Measurements from ENCODE around the gene FAM13C. TPM values are rescaled to one million over a fixed set of nuclear protein-coding genes. Genes with fewer than 3 reads are reported as not detected.

The FAM13C gene
- total RNA-seq, 1 donor from 2014 or later = not detected

- Mint-ChIP-seq H3K4me3 (no peak overlapping the region), H3K27ac (no peak overlapping the region), H3K4me1 (ENCODE audit: low read depth) (no peaks in the 10 kb centered on the region), H3K27me3 (ENCODE audit: insufficient read depth) (no peaks in the 10 kb centered on the region), H3K36me3 (ENCODE audit: low read depth) (no peaks in the 10 kb centered on the region), H3K9me3 (no peaks in the 10 kb centered on the region)
- intact Hi-C loops (cut with micrococcal nuclease) = no loop called here
- DNase-seq (ENCODE audit: low spot score) = no peak
Measured at GRCh38 chr10:59382831-59383295, 20.5 kb upstream of the FAM13C start.

- H3K9me3 Mint-ChIP-seq = no peaks in the 10 kb centered on the region
- intact Hi-C loops (cut with micrococcal nuclease) = no loop called here
Measured at GRCh38 chr10:59381687-59382086, 19.3 kb upstream of the FAM13C start.

GRCh38 chr10:59376846-59377245 is 14.5 kb upstream of the FAM13C start:
- intact Hi-C loops (cut with micrococcal nuclease) = no loop called here
- H3K27me3 Mint-ChIP-seq (ENCODE audit: insufficient read depth) = no peaks in the 10 kb centered on the region
- no peak overlapping the region for H3K4me3 Mint-ChIP-seq
- no peaks in the 10 kb centered on the region for H3K36me3 Mint-ChIP-seq (ENCODE audit: low read depth)
- DNase-seq (ENCODE audit: low spot score) = no peak
- H3K9me3 Mint-ChIP-seq = no peaks in the 10 kb centered on the region
- H3K4me1 Mint-ChIP-seq (ENCODE audit: low read depth) = no peaks in the 10 kb centered on the region
- H3K27ac Mint-ChIP-seq = no peak overlapping the region

More at GRCh38 chr10:59381687-59382086, 19.3 kb upstream of the FAM13C start:
- Mint-ChIP-seq H3K4me1 (ENCODE audit: low read depth) (no peaks in the 10 kb centered on the region), H3K27me3 (ENCODE audit: insufficient read depth) (no peaks in the 10 kb centered on the region), H3K36me3 (ENCODE audit: low read depth) (no peaks in the 10 kb centered on the region), H3K4me3 (no peak overlapping the region), H3K27ac (no peak overlapping the region)
- no peak for DNase-seq (ENCODE audit: low spot score)

GRCh38 chr10:59375990-59376389 is 13.6 kb upstream of the FAM13C start:
- no peak for DNase-seq (ENCODE audit: low spot score)
- Mint-ChIP-seq H3K9me3 (no peaks in the 10 kb centered on the region), H3K36me3 (ENCODE audit: low read depth) (no peaks in the 10 kb centered on the region), H3K27ac (no peak overlapping the region), H3K27me3 (ENCODE audit: insufficient read depth) (no peaks in the 10 kb centered on the region), H3K4me3 (no peak overlapping the region), H3K4me1 (ENCODE audit: low read depth) (no peaks in the 10 kb centered on the region)
- intact Hi-C loops (cut with micrococcal nuclease) = no loop called here

GRCh38 chr10:59374916-59375315 is 12.6 kb upstream of the FAM13C start:
- Mint-ChIP-seq H3K4me1 (ENCODE audit: low read depth) (no peaks in the 10 kb centered on the region), H3K36me3 (ENCODE audit: low read depth) (no peaks in the 10 kb centered on the region), H3K9me3 (no peaks in the 10 kb centered on the region), H3K27me3 (ENCODE audit: insufficient read depth) (no peaks in the 10 kb centered on the region), H3K27ac (no peak overlapping the region), H3K4me3 (no peak overlapping the region)
- no peak for DNase-seq (ENCODE audit: low spot score)
- intact Hi-C loops (cut with micrococcal nuclease) = no loop called here

- Mint-ChIP-seq H3K4me3 (no peak overlapping the region), H3K27me3 (ENCODE audit: insufficient read depth) (no peaks in the 10 kb centered on the region), H3K4me1 (ENCODE audit: low read depth) (no peaks in the 10 kb centered on the region), H3K36me3 (ENCODE audit: low read depth) (no peaks in the 10 kb centered on the region), H3K9me3 (no peaks in the 10 kb centered on the region), H3K27ac (no peak overlapping the region)
- intact Hi-C loops (cut with micrococcal nuclease) = no loop called here
- no peak for DNase-seq (ENCODE audit: low spot score)
Measured at GRCh38 chr10:59373071-59373470, 10.7 kb upstream of the FAM13C start.

- H3K27ac Mint-ChIP-seq = no peak overlapping the region
- no peaks in the 10 kb centered on the region for H3K36me3 Mint-ChIP-seq (ENCODE audit: low read depth)
- no peaks in the 10 kb centered on the region for H3K4me1 Mint-ChIP-seq (ENCODE audit: low read depth)
- H3K27me3 Mint-ChIP-seq (ENCODE audit: insufficient read depth) = no peaks in the 10 kb centered on the region
- intact Hi-C loops (cut with micrococcal nuclease) = no loop called here
- no peaks in the 10 kb centered on the region for H3K9me3 Mint-ChIP-seq
- no peak for DNase-seq (ENCODE audit: low spot score)
- no peak overlapping the region for H3K4me3 Mint-ChIP-seq
Measured at GRCh38 chr10:59372543-59372942, 10.2 kb upstream of the FAM13C start.

- no peaks in the 10 kb centered on the region for H3K9me3 Mint-ChIP-seq
Measured at GRCh38 chr10:59366290-59366689, 3.9 kb upstream of the FAM13C start.

GRCh38 chr10:59363446-59363958 is 1.2 kb upstream of the FAM13C start:
- H3K4me3 Mint-ChIP-seq = no peak overlapping the region
- H3K36me3 Mint-ChIP-seq (ENCODE audit: low read depth) = no peaks in the 10 kb centered on the region
- H3K9me3 Mint-ChIP-seq = no peaks in the 10 kb centered on the region
- H3K4me1 Mint-ChIP-seq (ENCODE audit: low read depth) = no peaks in the 10 kb centered on the region
- no peak for DNase-seq (ENCODE audit: low spot score)
- H3K27ac Mint-ChIP-seq = no peak overlapping the region
- H3K27me3 Mint-ChIP-seq (ENCODE audit: insufficient read depth) = peaks cover 26% of the 10 kb centered on the region
- intact Hi-C loops (cut with micrococcal nuclease) = no loop called here

More at GRCh38 chr10:59366290-59366689, 3.9 kb upstream of the FAM13C start:
- no peak for DNase-seq (ENCODE audit: low spot score)
- H3K4me3 Mint-ChIP-seq = no peak overlapping the region
- H3K4me1 Mint-ChIP-seq (ENCODE audit: low read depth) = no peaks in the 10 kb centered on the region
- H3K27ac Mint-ChIP-seq = no peak overlapping the region
- H3K27me3 Mint-ChIP-seq (ENCODE audit: insufficient read depth) = peaks cover 23% of the 10 kb centered on the region
- intact Hi-C loops (cut with micrococcal nuclease) = no loop called here
- no peaks in the 10 kb centered on the region for H3K36me3 Mint-ChIP-seq (ENCODE audit: low read depth)

- Mint-ChIP-seq H3K9me3 (no peaks in the 10 kb centered on the region), H3K36me3 (ENCODE audit: low read depth) (no peaks in the 10 kb centered on the region), H3K4me3 (no peak overlapping the region), H3K27ac (no peak overlapping the region), H3K27me3 (ENCODE audit: insufficient read depth) (peaks cover 26% of the 10 kb centered on the region), H3K4me1 (ENCODE audit: low read depth) (no peaks in the 10 kb centered on the region)
- DNase-seq (ENCODE audit: low spot score) = no peak
- intact Hi-C loops (cut with micrococcal nuclease) = no loop called here
Measured at GRCh38 chr10:59362959-59363381, 621 bp upstream of the FAM13C start.

- DNase-seq (ENCODE audit: low spot score) = no peak
- H3K4me1 Mint-ChIP-seq (ENCODE audit: low read depth) = no peaks in the 10 kb centered on the region
- no peaks in the 10 kb centered on the region for H3K9me3 Mint-ChIP-seq
- H3K4me3 Mint-ChIP-seq = no peak overlapping the region
- no peak overlapping the region for H3K27ac Mint-ChIP-seq
- H3K36me3 Mint-ChIP-seq (ENCODE audit: low read depth) = no peaks in the 10 kb centered on the region
- intact Hi-C loops (cut with micrococcal nuclease) = no loop called here
- peaks cover 26% of the 10 kb centered on the region for H3K27me3 Mint-ChIP-seq (ENCODE audit: insufficient read depth)
Measured at GRCh38 chr10:59361663-59362143, 646 bp downstream of the FAM13C start.

GRCh38 chr10:59360605-59361405 is 1.5 kb downstream of the FAM13C start:
- H3K4me1 Mint-ChIP-seq (ENCODE audit: low read depth) = no peaks in the 10 kb centered on the region
- intact Hi-C loops (cut with micrococcal nuclease) = no loop called here
- H3K27me3 Mint-ChIP-seq (ENCODE audit: insufficient read depth) = peaks cover 26% of the 10 kb centered on the region
- H3K9me3 Mint-ChIP-seq = no peaks in the 10 kb centered on the region
- DNase-seq (ENCODE audit: low spot score) = no peak
- no peak overlapping the region for H3K4me3 Mint-ChIP-seq
- no peak overlapping the region for H3K27ac Mint-ChIP-seq
- no peaks in the 10 kb centered on the region for H3K36me3 Mint-ChIP-seq (ENCODE audit: low read depth)

GRCh38 chr10:59358576-59358975 is 3.8 kb downstream of the FAM13C start:
- no peak for DNase-seq (ENCODE audit: low spot score)
- Mint-ChIP-seq H3K4me1 (ENCODE audit: low read depth) (no peaks in the 10 kb centered on the region), H3K4me3 (no peak overlapping the region), H3K36me3 (ENCODE audit: low read depth) (no peaks in the 10 kb centered on the region), H3K27ac (no peak overlapping the region), H3K9me3 (no peaks in the 10 kb centered on the region), H3K27me3 (ENCODE audit: insufficient read depth) (peaks cover 16% of the 10 kb centered on the region)
- intact Hi-C loops (cut with micrococcal nuclease) = no loop called here
